ENCODE results near the gene SLC35C1. TPM values are rescaled to one million over a fixed set of nuclear protein-coding genes. Genes with fewer than 3 reads are reported as not detected.

Gene SLC35C1
- total and polyA plus RNA-seq, 5 donors from 2014 or later = 8.1 to 18.4 (median 12.4) TPM

DNA sequence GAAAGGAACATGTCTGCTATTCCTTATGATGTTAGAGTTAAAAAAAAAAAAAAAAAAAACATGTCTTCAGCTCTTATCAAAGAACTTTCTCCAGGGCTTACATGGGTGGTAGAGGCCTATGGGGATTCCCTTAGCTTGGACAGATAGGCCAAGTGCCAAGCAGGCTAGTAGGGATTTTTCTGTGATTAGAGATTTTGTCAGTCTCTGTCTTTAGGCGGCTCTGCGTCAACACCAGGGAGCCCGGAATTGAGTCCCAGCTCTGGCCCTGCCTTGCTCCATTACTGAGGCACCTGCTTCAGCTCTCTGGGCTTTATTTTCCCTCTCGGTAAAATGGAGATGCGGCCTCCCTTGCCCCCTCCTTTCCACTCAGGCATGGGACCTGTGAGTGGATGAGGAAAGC, 55.4 kb downstream of the SLC35C1 start:
- no peaks in the 10 kb centered on the region for H3K9me3 ChIP-seq (ENCODE audit: control insufficient read depth in 2 of 2, low read length in 2 of 2)
- no peaks in the 10 kb centered on the region for H3K4me1 ChIP-seq (ENCODE audit: control insufficient read depth, insufficient read depth, low read length, poor library complexity, severe bottlenecking)
- peaks cover 96% of the 10 kb centered on the region for H3K36me3 ChIP-seq (ENCODE audit: control insufficient read depth, insufficient read depth, low read length)
- peaks cover 0 to 8% (median 2%) of the 10 kb centered on the region in 4 donors for H3K4me1 Mint-ChIP-seq
- ATAC-seq (ENCODE audit: low read depth in 2 of 2) (no peak), DNase-seq (no peak)
- no peak overlapping the region for H3K27ac ChIP-seq (ENCODE audit: insufficient read depth, low read length, poor library complexity, severe bottlenecking)
- no peaks in the 10 kb centered on the region for H3K27me3 ChIP-seq (ENCODE audit: control insufficient read depth, insufficient read depth, low read length)
- no peak overlapping the region for H3K4me3 ChIP-seq (ENCODE audit: low read depth, low read length)
- H3K27me3 Mint-ChIP-seq = no peaks in the 10 kb centered on the region
- H3K27ac Mint-ChIP-seq = no peak overlapping the region
- peaks cover 64% of the 10 kb centered on the region for H3K36me3 Mint-ChIP-seq
- H3K9me3 Mint-ChIP-seq = no peaks in the 10 kb centered on the region
- H3K4me3 Mint-ChIP-seq = no peak overlapping the region

DNA sequence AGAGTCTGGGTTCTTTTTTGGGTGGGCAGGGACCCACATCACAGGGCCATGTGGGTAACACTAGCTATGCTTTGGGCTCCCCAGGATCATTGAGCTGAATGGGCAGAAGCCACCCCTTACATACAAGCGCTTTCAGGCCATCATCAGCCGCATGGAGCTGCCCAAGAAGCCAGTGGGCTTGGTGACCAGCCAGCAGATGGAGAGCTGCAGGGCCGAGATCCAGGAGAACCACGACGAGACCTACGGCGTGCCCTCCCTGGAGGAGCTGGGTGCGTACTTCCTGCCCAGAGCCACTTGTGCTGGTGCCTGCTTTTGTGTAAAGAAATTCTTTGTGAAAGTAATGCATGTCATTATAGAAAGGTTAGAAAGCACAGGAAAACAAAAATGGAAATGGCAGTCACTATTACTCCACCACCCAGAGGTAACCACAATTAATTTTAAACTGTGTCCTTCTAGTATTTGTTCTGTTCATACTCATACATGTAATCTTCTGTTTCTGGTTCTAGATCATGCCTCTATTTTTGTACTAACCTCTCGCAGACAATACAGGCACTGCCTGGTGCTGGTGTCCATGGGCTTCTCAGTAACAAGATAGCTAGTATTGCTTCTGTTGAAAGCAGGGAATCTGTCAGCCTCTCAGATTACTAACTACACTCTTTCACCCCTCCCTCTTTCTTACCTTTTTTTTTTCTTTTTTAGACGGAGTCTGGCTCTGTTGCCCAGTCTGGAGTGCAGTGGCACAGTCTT, 56.0 kb downstream of the SLC35C1 start:
- Histone ChIP-seq H3K9me3 (ENCODE audit: control insufficient read depth in 2 of 2, low read length in 2 of 2) (no peaks in the 10 kb centered on the region), H3K27me3 (ENCODE audit: control insufficient read depth, insufficient read depth, low read length) (no peaks in the 10 kb centered on the region), H3K27ac (ENCODE audit: insufficient read depth, low read length, poor library complexity, severe bottlenecking) (no peak overlapping the region), H3K4me1 (ENCODE audit: control insufficient read depth, insufficient read depth, low read length, poor library complexity, severe bottlenecking) (no peaks in the 10 kb centered on the region), H3K36me3 (ENCODE audit: control insufficient read depth, insufficient read depth, low read length) (peaks cover 96% of the 10 kb centered on the region), H3K4me3 (ENCODE audit: low read depth, low read length) (no peak overlapping the region)
- peaks cover 64% of the 10 kb centered on the region for H3K36me3 Mint-ChIP-seq
- H3K27me3 Mint-ChIP-seq = no peaks in the 10 kb centered on the region
- ATAC-seq (ENCODE audit: low read depth in 2 of 2) = no peak
- peaks cover 0 to 6% (median 1%) of the 10 kb centered on the region in 4 donors for H3K4me1 Mint-ChIP-seq
- no peak overlapping the region for H3K4me3 Mint-ChIP-seq
- DNase-seq = no peak
- no peaks in the 10 kb centered on the region for H3K9me3 Mint-ChIP-seq
- H3K27ac Mint-ChIP-seq = no peak overlapping the region

Other genes with a start within 250 kb of the SLC35C1 start
- gene CHST1, start 139.5 kb upstream of the SLC35C1 start, total RNA-seq = 0.47 TPM
- under 1 TPM in 1 of 4 donors, not detected in 3; 0.10 TPM for gene CHST1, start 139.5 kb upstream of the SLC35C1 start, polyA plus RNA-seq
- 183 TPM for gene CRY2, start 42.3 kb downstream of the SLC35C1 start, total RNA-seq
- 10 to 100 TPM; 23.4 to 34.1 (median 27.0) TPM for gene CRY2, start 42.3 kb downstream of the SLC35C1 start, polyA plus RNA-seq
- gene MAPK8IP1, start 80.5 kb downstream of the SLC35C1 start, total RNA-seq = 4.1 TPM
- gene MAPK8IP1, start 80.5 kb downstream of the SLC35C1 start, polyA plus RNA-seq = under 1 TPM in 1 of 4 donors, not detected in 3; 0.18 TPM
- gene FREY1, start 102.1 kb downstream of the SLC35C1 start, total RNA-seq = 1.8 TPM
- not detected for gene FREY1, start 102.1 kb downstream of the SLC35C1 start, polyA plus RNA-seq
- 64.1 TPM for gene PEX16, start 112.7 kb downstream of the SLC35C1 start, total RNA-seq
- 10 to 100 TPM; 52.6 to 62.0 (median 59.3) TPM for gene PEX16, start 112.7 kb downstream of the SLC35C1 start, polyA plus RNA-seq
- gene LARGE2, start 117.5 kb downstream of the SLC35C1 start, total RNA-seq = 4.2 TPM
- gene LARGE2, start 117.5 kb downstream of the SLC35C1 start, polyA plus RNA-seq = 1 to 10 TPM in 2 of 4 donors, under 1 TPM in 2; 0.65 to 3.4 (median 1.2) TPM